ENCODE data around the gene LRRN3. TPM values are rescaled to one million over a fixed set of nuclear protein-coding genes. Genes with fewer than 3 reads are reported as not detected.

The LRRN3 gene
- polyA plus RNA-seq, 1 of the 3 experiments (the other 2 are of a cell fraction), result 2.1 TPM

- CTCF ChIA-PET, result interaction anchor here (1.0 kb wide), 1 partner anchor 12 kb away, joined by 4 read pairs; no protein-coding TSS in a partner anchor
- TF ChIP-seq USF1 (IDR thresholded peaks at IDR 0.05; ENCODE audit: borderline replicate concordance, low read depth) (no peak), USF2 (IDR thresholded peaks at IDR 0.05; ENCODE audit: borderline replicate concordance, low read depth, low read length) (no peak), TAF1 (IDR thresholded peaks at IDR 0.05; ENCODE audit: borderline replicate concordance, low read depth, low read length) (no peak), TCF12 (IDR thresholded peaks at IDR 0.05) (no peak), ELF1 (IDR thresholded peaks at IDR 0.05) (no peak), MXI1 (IDR thresholded peaks at IDR 0.05; ENCODE audit: low read depth, low read length) (no peak)
- TF ChIP-seq, protein P1, sequence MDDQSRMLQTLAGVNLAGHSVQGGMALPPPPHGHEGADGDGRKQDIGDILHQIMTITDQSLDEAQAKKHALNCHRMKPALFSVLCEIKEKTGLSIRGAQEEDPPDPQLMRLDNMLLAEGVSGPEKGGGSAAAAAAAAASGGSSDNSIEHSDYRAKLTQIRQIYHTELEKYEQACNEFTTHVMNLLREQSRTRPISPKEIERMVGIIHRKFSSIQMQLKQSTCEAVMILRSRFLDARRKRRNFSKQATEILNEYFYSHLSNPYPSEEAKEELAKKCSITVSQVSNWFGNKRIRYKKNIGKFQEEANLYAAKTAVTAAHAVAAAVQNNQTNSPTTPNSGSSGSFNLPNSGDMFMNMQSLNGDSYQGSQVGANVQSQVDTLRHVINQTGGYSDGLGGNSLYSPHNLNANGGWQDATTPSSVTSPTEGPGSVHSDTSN (IDR thresholded peaks at IDR 0.05), result no peak
- TF ChIP-seq, protein P2, sequence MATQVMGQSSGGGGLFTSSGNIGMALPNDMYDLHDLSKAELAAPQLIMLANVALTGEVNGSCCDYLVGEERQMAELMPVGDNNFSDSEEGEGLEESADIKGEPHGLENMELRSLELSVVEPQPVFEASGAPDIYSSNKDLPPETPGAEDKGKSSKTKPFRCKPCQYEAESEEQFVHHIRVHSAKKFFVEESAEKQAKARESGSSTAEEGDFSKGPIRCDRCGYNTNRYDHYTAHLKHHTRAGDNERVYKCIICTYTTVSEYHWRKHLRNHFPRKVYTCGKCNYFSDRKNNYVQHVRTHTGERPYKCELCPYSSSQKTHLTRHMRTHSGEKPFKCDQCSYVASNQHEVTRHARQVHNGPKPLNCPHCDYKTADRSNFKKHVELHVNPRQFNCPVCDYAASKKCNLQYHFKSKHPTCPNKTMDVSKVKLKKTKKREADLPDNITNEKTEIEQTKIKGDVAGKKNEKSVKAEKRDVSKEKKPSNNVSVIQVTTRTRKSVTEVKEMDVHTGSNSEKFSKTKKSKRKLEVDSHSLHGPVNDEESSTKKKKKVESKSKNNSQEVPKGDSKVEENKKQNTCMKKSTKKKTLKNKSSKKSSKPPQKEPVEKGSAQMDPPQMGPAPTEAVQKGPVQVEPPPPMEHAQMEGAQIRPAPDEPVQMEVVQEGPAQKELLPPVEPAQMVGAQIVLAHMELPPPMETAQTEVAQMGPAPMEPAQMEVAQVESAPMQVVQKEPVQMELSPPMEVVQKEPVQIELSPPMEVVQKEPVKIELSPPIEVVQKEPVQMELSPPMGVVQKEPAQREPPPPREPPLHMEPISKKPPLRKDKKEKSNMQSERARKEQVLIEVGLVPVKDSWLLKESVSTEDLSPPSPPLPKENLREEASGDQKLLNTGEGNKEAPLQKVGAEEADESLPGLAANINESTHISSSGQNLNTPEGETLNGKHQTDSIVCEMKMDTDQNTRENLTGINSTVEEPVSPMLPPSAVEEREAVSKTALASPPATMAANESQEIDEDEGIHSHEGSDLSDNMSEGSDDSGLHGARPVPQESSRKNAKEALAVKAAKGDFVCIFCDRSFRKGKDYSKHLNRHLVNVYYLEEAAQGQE (IDR thresholded peaks at IDR 0.05; ENCODE audit: low read depth, low read length), result no peak
- H3K4me1 ChIP-seq (ENCODE audit: control insufficient read depth in 1 of 2, insufficient read depth in 2 of 2, low read depth in 1 of 2, low read length in 1 of 2), result no peaks in the 10 kb centered on the region; a peak in 1 of 4 replicates
- no peak overlapping the region for H2AFZ ChIP-seq (ENCODE audit: low read depth)
- H3K36me3 ChIP-seq (replicated peaks in 1 of 2; ENCODE audit: control insufficient read depth in 1 of 2, insufficient read depth in 2 of 2, low read length in 1 of 2), result no peaks in the 10 kb centered on the region
- H3F3A ChIP-seq (replicated peaks; ENCODE audit: insufficient read depth), result no peaks in the 10 kb centered on the region
- no peaks in the 10 kb centered on the region for H3K79me2 ChIP-seq (ENCODE audit: insufficient read depth)
- DNase-seq, result no peak
- H3K4me3 ChIP-seq (ENCODE audit: low read depth in 2 of 2, low read length in 1 of 2), result no peak overlapping the region
- POLR2A ChIA-PET, result no interaction called here
- no peaks in the 10 kb centered on the region for H3K9me3 ChIP-seq
- no peak overlapping the region for H3K4me2 ChIP-seq
- H4K20me1 ChIP-seq (ENCODE audit: insufficient read depth), result no peaks in the 10 kb centered on the region
- no peaks in the 10 kb centered on the region for H3K9me2 ChIP-seq
- no peaks in the 10 kb centered on the region for H3K27me3 ChIP-seq (ENCODE audit: insufficient read depth)
- 92% methylated on average over 1 of the region's 1 CpG for WGBS (ENCODE audit: low lambda C conversion rate)
- no peak overlapping the region for H3K27ac ChIP-seq (ENCODE audit: low read depth in 2 of 2, low read length in 1 of 2)
- H3K9ac ChIP-seq, result no peak overlapping the region
Observed at GRCh38 chr7:111150709-111151108, 59.8 kb downstream of the LRRN3 start.

DNA sequence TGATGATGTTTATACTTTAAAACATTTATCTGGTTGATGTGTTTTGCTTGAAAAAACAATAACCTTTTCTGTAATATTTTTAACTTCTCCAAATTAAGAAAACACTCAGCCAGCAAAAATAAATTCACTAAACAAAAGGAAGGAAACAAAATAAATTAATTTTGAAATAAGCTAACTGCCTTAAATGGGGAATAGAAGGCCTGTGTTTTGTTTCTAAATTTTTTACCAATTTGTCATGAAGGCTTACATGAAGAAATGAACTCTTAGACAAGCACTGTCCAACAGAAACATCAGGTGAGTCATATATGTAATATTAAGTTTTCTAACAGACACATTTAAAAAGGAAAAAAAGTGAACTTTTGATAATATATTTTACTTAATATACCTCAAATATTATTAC lies 68.5 kb downstream of the LRRN3 start:
- H3K27ac ChIP-seq (ENCODE audit: low read depth in 2 of 2, low read length in 1 of 2), result peak overlapping the region in 1 of 2 experiments; percentile 60; a peak in 3 of 4 replicates
- no peaks in the 10 kb centered on the region for H4K20me1 ChIP-seq (ENCODE audit: insufficient read depth)
- no peak for DNase-seq
- peaks cover 4% of the 10 kb centered on the region; the same call in 1 of the 2 replicates for H3K9me3 ChIP-seq
- H3K4me3 ChIP-seq (ENCODE audit: low read depth in 2 of 2, low read length in 1 of 2), result no peak overlapping the region
- peaks cover 16% of the 10 kb centered on the region for H3F3A ChIP-seq (replicated peaks; ENCODE audit: insufficient read depth)
- H3K4me1 ChIP-seq (ENCODE audit: control insufficient read depth in 1 of 2, insufficient read depth in 2 of 2, low read depth in 1 of 2, low read length in 1 of 2), result peaks cover 0 to 13% of the 10 kb centered on the region in 2 experiments; a peak in 3 of 4 replicates
- ChIA-PET CTCF (interaction anchor here (1.0 kb wide), 1 partner anchor 603 kb away, joined by 3 read pairs; no protein-coding TSS in a partner anchor), POLR2A (no interaction called here)
- peak overlapping the region; percentile 4; the same call in 1 of the 2 replicates for H3K4me2 ChIP-seq
- H3K9ac ChIP-seq, result peak overlapping the region; percentile 18; the same call in 1 of the 2 replicates
- no peaks in the 10 kb centered on the region for H3K79me2 ChIP-seq (ENCODE audit: insufficient read depth)
- TF ChIP-seq, protein P1 (IDR thresholded peaks at IDR 0.05), result peak; percentile 54; the same call in 1 of the 2 replicates
- TF ChIP-seq NFIC (IDR thresholded peaks at IDR 0.05; ENCODE audit: borderline replicate concordance) (no peak), JUND (IDR thresholded peaks at IDR 0.05) (peak; percentile 72), FOSL2 (IDR thresholded peaks at IDR 0.05; ENCODE audit: borderline replicate concordance, low read depth) (peak; percentile 67; the same call in 1 of the 2 replicates), TCF12 (IDR thresholded peaks at IDR 0.05) (peak; percentile 61; the same call in 1 of the 2 replicates), SMC3 (IDR thresholded peaks at IDR 0.05; ENCODE audit: low read depth, low read length) (no peak)
- no peaks in the 10 kb centered on the region for H3K27me3 ChIP-seq (ENCODE audit: insufficient read depth)
- H2AFZ ChIP-seq (ENCODE audit: low read depth), result no peak overlapping the region; the same call in 1 of the 2 replicates
- H3K36me3 ChIP-seq (replicated peaks in 1 of 2; ENCODE audit: control insufficient read depth in 1 of 2, insufficient read depth in 2 of 2, low read length in 1 of 2), result no peaks in the 10 kb centered on the region
- no peaks in the 10 kb centered on the region; the same call in 1 of the 2 replicates for H3K9me2 ChIP-seq

Measured in SK-N-SH (cell line).